ENCODE results near the gene ANKRD49.

- no peak for TF ChIP-seq CTCF (IDR thresholded peaks at IDR 0.05)
- no peak for TF ChIP-seq POLR2A (IDR thresholded peaks at IDR 0.05)
Measured at GRCh38 chr11:94544646-94545263, 51.0 kb downstream of the ANKRD49 start.
